ENCODE data around the gene RASD1. TPM values are rescaled to one million over a fixed set of nuclear protein-coding genes. Genes with fewer than 3 reads are reported as not detected.
A peak's percentile ranks its signal among the peaks of the same experiment; 100 is the strongest.

Gene RASD1
- total RNA-seq, 3 donors from 2014 or later: 64.0 to 140 (median 75.0) TPM

DNA sequence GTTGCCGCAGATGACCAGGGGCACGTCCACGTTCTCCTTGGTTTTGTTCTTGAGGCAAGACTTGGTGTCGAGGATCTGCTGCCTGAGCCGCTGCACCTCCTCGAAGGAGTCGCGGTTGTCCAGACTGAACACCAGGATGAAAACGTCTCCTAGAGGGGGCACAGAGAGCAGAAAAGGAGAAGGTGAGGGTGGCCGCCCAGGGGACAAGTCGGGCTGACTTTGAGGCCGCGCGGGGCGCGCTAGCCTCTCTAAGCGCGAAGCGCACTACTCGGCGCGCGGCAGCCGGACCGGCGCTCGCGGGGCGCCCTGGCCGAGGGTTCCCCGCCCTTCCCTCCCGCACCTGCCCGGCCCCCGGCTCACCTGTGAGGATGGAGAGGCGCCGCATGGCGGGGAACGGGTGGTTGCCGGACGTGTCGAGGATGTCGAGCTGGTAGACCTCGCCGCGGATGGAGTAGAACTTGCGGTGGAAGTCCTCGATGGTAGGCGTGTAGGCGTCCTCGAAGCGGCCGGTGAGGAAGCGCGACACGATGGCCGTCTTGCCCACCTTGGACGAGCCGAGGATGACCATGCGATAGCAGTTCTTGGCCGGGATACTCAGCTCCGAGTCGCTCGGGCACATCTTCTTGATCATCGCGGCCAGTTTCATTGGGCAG, 533 bp downstream of the RASD1 start:
- intact Hi-C loops (cut with DNase I; ENCODE audit: low total_unique reads): loop anchor here (2.0 to 10.0 kb wide), 3 partner anchors 147 to 1281 kb away; partner anchors contain the start of genes NCOR1 and PIGL
- Histone ChIP-seq H3K27me3 (no peaks in the 10 kb centered on the region), H3K9me3 (no peaks in the 10 kb centered on the region), H3K27ac (peak overlapping the region; percentile 80 to 83), H3K4me1 (no peaks in the 10 kb centered on the region), H3K4me3 (peak overlapping the region; percentile 65 to 77 (median 70)), H3K36me3 (no peaks in the 10 kb centered on the region)
- TF ChIP-seq, protein P1, sequence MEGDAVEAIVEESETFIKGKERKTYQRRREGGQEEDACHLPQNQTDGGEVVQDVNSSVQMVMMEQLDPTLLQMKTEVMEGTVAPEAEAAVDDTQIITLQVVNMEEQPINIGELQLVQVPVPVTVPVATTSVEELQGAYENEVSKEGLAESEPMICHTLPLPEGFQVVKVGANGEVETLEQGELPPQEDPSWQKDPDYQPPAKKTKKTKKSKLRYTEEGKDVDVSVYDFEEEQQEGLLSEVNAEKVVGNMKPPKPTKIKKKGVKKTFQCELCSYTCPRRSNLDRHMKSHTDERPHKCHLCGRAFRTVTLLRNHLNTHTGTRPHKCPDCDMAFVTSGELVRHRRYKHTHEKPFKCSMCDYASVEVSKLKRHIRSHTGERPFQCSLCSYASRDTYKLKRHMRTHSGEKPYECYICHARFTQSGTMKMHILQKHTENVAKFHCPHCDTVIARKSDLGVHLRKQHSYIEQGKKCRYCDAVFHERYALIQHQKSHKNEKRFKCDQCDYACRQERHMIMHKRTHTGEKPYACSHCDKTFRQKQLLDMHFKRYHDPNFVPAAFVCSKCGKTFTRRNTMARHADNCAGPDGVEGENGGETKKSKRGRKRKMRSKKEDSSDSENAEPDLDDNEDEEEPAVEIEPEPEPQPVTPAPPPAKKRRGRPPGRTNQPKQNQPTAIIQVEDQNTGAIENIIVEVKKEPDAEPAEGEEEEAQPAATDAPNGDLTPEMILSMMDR (IDR thresholded peaks at IDR 0.05): no peak
- TF ChIP-seq POLR2AphosphoS5 (IDR thresholded peaks at IDR 0.05): no peak
- no peak for TF ChIP-seq POLR2A (IDR thresholded peaks at IDR 0.05)
- DNase-seq (ENCODE audit: low spot score in 2 of 2): peak in 1 of 2 donors; percentile 58

DNA sequence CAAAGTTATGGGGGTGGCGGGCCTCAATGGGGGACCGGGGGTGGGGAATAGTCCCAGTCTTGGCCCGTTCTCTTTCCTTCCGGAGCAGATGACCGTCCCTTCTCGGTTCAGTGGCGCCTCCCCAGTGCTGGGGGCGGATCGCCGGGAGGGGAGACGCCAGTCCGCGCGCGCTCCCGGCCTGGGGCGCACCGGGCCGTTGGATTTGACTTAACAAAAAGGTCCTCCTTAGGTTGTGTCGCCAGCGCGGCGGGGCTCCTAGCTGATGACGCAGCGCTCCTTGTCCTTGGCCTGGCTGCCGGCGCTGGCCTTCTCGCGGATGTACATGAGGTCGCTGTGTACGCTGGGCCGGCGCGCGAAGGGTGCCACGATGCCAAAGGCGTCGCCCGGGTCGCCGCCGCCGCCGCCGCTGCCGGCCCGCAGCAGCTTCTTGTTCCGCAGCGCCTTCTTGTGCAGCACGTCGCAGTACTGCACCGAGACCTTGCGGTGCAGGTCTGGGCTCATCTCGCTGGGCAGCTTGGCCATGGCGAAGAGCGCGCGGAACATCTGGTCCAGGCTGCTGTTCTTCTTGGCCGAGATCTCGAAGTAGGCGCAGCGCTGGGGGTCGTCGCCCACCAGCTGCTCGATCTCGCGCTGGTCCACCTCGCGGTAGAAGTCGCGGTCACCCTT, 1.2 kb downstream of the RASD1 start:
- DNase-seq (ENCODE audit: low spot score in 2 of 2): peak in 1 of 2 donors; percentile 57
- H3K9me3 ChIP-seq: no peaks in the 10 kb centered on the region
- no peaks in the 10 kb centered on the region for H3K27me3 ChIP-seq
- peak overlapping the region; percentile 80 to 83 for H3K27ac ChIP-seq
- TF ChIP-seq POLR2AphosphoS5 (IDR thresholded peaks at IDR 0.05) (no peak), POLR2A (IDR thresholded peaks at IDR 0.05) (no peak)
- H3K36me3 ChIP-seq: no peaks in the 10 kb centered on the region
- intact Hi-C loops (cut with DNase I; ENCODE audit: low total_unique reads): loop anchor here (10.0 kb wide), 2 partner anchors 150 to 1280 kb away; partner anchors contain the start of genes NCOR1 and PIGL
- H3K4me3 ChIP-seq: peak overlapping the region; percentile 65 to 77 (median 70)
- H3K4me1 ChIP-seq: no peaks in the 10 kb centered on the region

DNA sequence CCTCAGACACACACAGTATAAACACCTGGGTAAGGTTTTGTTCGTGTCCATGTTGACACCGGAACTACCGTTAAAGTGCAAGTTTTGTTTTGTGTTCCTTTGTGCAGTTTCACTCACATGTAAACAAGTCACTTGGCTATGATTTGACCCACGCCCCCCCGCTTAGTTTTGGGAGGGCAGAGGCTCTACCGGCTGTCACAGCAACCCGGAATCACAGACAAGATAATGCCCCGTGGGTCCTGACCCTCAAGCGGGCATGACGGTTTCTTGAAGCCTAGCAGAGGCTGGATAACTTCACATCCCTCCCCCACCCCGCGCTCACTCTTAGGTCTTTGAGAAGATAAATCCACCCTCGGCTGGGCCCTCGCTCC, 1.7 kb downstream of the RASD1 start:
- peak overlapping the region; percentile 65 to 77 (median 70) for H3K4me3 ChIP-seq
- TF ChIP-seq, protein P1 (IDR thresholded peaks at IDR 0.05): no peak
- TF ChIP-seq POLR2AphosphoS5 (IDR thresholded peaks at IDR 0.05) (no peak), POLR2A (IDR thresholded peaks at IDR 0.05) (no peak)
- peak overlapping the region; percentile 80 to 83 for H3K27ac ChIP-seq
- no peaks in the 10 kb centered on the region for H3K27me3 ChIP-seq
- intact Hi-C loops (cut with DNase I; ENCODE audit: low total_unique reads): loop anchor here (10.0 kb wide), 2 partner anchors 150 to 1280 kb away; partner anchors contain the start of genes NCOR1 and PIGL
- H3K4me1 ChIP-seq: no peaks in the 10 kb centered on the region
- no peaks in the 10 kb centered on the region for H3K9me3 ChIP-seq
- no peaks in the 10 kb centered on the region for H3K36me3 ChIP-seq
- DNase-seq (ENCODE audit: low spot score in 2 of 2): peak; percentile 40 to 55

DNA sequence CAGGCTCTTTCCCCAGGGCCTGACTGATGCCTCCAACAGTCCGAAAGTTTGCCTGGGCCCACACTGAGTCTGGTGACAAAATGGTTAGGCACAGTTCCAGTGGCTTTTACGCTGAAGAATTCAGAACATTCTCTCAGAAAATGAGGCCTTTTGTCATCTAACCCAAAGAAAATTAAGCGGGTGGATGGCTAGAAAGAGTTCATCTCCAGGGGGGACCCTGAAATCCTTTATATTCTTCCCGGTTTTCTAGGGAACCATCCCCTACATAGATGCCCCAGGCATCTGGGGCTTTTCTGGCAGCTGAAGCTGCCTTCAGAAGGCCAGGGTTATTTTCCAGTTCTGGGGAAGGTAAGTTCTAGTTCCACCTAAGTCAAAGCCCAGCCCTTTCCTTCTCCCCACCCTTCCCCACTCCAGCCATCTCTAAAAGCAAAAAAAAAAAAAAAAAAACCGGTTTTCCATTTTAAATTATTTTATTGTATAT, 2.2 kb downstream of the RASD1 start:
- Histone ChIP-seq H3K36me3 (no peaks in the 10 kb centered on the region), H3K27me3 (no peaks in the 10 kb centered on the region), H3K9me3 (no peaks in the 10 kb centered on the region), H3K27ac (peak overlapping the region; percentile 60 to 84), H3K4me3 (peak overlapping the region; percentile 65 to 77 (median 70)), H3K4me1 (no peaks in the 10 kb centered on the region)
- TF ChIP-seq POLR2A (IDR thresholded peaks at IDR 0.05): no peak
- TF ChIP-seq, protein P1 (IDR thresholded peaks at IDR 0.05): no peak
- no peak for TF ChIP-seq POLR2AphosphoS5 (IDR thresholded peaks at IDR 0.05)
- intact Hi-C loops (cut with DNase I; ENCODE audit: low total_unique reads): loop anchor here (10.0 kb wide), 2 partner anchors 151 to 1279 kb away; partner anchors contain the start of genes NCOR1 and PIGL
- DNase-seq (ENCODE audit: low spot score in 2 of 2): peak in 1 of 2 donors; percentile 10

DNA sequence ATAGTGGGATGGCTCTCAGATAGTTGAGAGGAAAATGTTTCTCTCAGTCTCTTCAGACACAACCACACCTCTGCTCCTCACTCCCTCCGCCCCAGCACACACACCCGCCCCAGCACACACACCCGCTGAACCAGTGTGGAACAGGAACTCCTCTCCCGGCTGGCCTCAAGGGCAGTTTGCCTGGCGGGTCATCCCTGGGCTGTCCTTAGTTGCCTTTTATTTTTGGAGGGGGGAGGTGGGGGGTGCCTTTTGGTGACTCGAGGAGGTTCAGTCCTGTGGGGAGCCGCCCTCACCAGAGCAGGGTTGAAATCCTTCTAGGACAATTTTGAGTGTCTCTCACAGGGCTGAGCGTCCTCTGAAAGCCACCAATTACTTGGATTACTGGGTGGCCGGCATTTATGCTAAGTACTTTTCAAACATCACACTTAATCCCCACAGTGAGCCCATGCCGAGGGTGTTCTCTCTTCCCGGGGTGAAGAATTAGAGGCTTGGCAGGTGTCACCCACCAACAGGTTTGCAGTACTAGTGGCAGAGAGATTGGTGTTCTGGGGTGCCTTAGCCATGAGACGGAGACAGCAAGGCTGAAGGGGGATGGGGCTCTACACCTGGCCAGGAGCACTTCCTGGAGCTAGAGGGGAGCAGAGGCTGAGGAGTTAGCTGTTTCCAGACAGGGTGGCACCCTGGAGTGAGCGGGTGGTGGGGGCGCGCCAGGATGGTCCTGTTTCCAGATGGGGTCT, 2.8 kb downstream of the RASD1 start:
- Histone ChIP-seq H3K27ac (peak overlapping the region; percentile 60 to 84), H3K36me3 (no peaks in the 10 kb centered on the region), H3K27me3 (no peaks in the 10 kb centered on the region), H3K4me1 (no peaks in the 10 kb centered on the region), H3K9me3 (no peaks in the 10 kb centered on the region), H3K4me3 (peak overlapping the region; percentile 65 to 77 (median 70))
- no peak for TF ChIP-seq POLR2A (IDR thresholded peaks at IDR 0.05)
- TF ChIP-seq, protein P1 (IDR thresholded peaks at IDR 0.05): no peak
- TF ChIP-seq POLR2AphosphoS5 (IDR thresholded peaks at IDR 0.05): no peak
- peak in 1 of 2 donors; percentile 64 for DNase-seq (ENCODE audit: low spot score in 2 of 2)
- intact Hi-C loops (cut with DNase I; ENCODE audit: low total_unique reads): loop anchor here (10.0 kb wide), 2 partner anchors 151 to 1279 kb away; partner anchors contain the start of genes NCOR1 and PIGL
